Breast epithelium (tissue), 4 donors: Measurements from ENCODE around the gene TNFAIP8L3. TPM values are rescaled to one million over a fixed set of nuclear protein-coding genes. Genes with fewer than 3 reads are reported as not detected.

ENCODE experiments used
- DNase-seq, 2 donors: peaks; one replicate each; pipeline ENCODE4 v3.0.0-alpha.2; 2019; ENCODE audit warnings: low spot score in 2 of 2
- H3K27ac ChIP-seq, 2 donors: fragments of 200-600 bp; sonication (generic) in 1 of 2; one replicate each; pipeline ENCODE4 v1.5.1; 2016 to 2019; ENCODE audit warnings: mild to moderate bottlenecking in 1 of 2
- H3K27me3 ChIP-seq, 2 donors: fragments of 200-600 bp; sonication (generic) in 1 of 2; one replicate each; pipeline versions ENCODE4 v1.5.1 to v1.6.0; 2017 to 2019; ENCODE audit warnings: control low read depth in 1 of 2, mild to moderate bottlenecking in 1 of 2
- H3K36me3 ChIP-seq: fragments of 200-600 bp; one replicate; pipeline ENCODE4 v1.5.1; 2019
- H3K4me1 ChIP-seq, 2 donors: fragments of 200-600 bp; sonication (generic); one replicate each; pipeline ENCODE4 v1.5.1; 2016 to 2019; ENCODE audit warnings: control low read depth in 1 of 2
- H3K4me3 ChIP-seq, 3 donors: fragments of 200-600 bp; sonication (generic); 1 replicate in 2 of 3; 2 replicates in 1 of 3; pipeline ENCODE4 v1.5.1; 2016 to 2019; ENCODE audit warnings: mild to moderate bottlenecking in 3 of 3, moderate library complexity in 2 of 3
- H3K9me3 ChIP-seq, 2 donors: fragments of 200-600 bp; sonication (generic) in 1 of 2; one replicate each; pipeline ENCODE4 v1.5.1; 2016 to 2019; ENCODE audit warnings: control low read depth in 1 of 2
- CTCF ChIP-seq, 3 donors: fragments of 450-650 bp; IDR thresholded peaks; one replicate each; pipeline ENCODE4 v1.5.1; 2016 to 2017; ENCODE audit warnings: antibody characterized with exemption in 3 of 3, mild to moderate bottlenecking in 3 of 3, moderate library complexity in 3 of 3
- POLR2A ChIP-seq: fragments of 450-650 bp; IDR thresholded peaks from one replicate; pipeline ENCODE4 v1.6.1; 2016; ENCODE audit warnings: antibody characterized with exemption, mild to moderate bottlenecking, moderate library complexity
- POLR2AphosphoS5 ChIP-seq, 3 donors: sonication (generic); formaldehyde crosslinking; IDR thresholded peaks; one replicate each; pipeline ENCODE4 v1.6.1; 2017; ENCODE audit warnings: antibody characterized with exemption in 3 of 3
- intact Hi-C: fragments of 100-400 bp; cut with DNase I; formaldehyde crosslinking; loops from one replicate; pipeline ENCODE4 v1.15.1; 2023; ENCODE audit warnings: low total_unique reads
- total RNA-seq, 3 donors: library from RNA; depleted of rRNA; stranded (reverse); fragments of >200 nt; gene quantifications; one replicate each; pipeline ENCODE4 v1.1.0, GENCODE V29; 2016

Gene TNFAIP8L3
- total RNA-seq, 3 donors from 2014 or later, result 2.5 to 4.3 (median 4.0) TPM

- TF ChIP-seq POLR2AphosphoS5 (IDR thresholded peaks at IDR 0.05) (no peak), POLR2A (no peak), CTCF (IDR thresholded peaks at IDR 0.05) (no peak)
- DNase-seq, result no peak
- H3K27me3 ChIP-seq, result peaks cover 3 to 7% of the 10 kb centered on the region in 2 donors
- H3K4me3 ChIP-seq, result no peak overlapping the region
- intact Hi-C loops, result no loop called here
- H3K9me3 ChIP-seq, result no peaks in the 10 kb centered on the region
- H3K4me1 ChIP-seq, result no peaks in the 10 kb centered on the region
- H3K27ac ChIP-seq, result no peak overlapping the region
- H3K36me3 ChIP-seq, result no peaks in the 10 kb centered on the region
These were observed 4.8 kb downstream of the TNFAIP8L3 start for GRCh38 chr15:51089699-51090453.

- H3K27me3 ChIP-seq, result peaks cover 3 to 7% of the 10 kb centered on the region in 2 donors
- intact Hi-C loops, result no loop called here
- H3K36me3 ChIP-seq, result no peaks in the 10 kb centered on the region
- TF ChIP-seq CTCF (IDR thresholded peaks at IDR 0.05), result no peak
- TF ChIP-seq POLR2A, result no peak
- no peak for TF ChIP-seq POLR2AphosphoS5 (IDR thresholded peaks at IDR 0.05)
- no peak overlapping the region for H3K27ac ChIP-seq
- no peaks in the 10 kb centered on the region for H3K9me3 ChIP-seq
- H3K4me3 ChIP-seq, result no peak overlapping the region
- no peak for DNase-seq
- H3K4me1 ChIP-seq, result no peaks in the 10 kb centered on the region
These were observed 5.7 kb downstream of the TNFAIP8L3 start for GRCh38 chr15:51089041-51089440.

- no peak overlapping the region for H3K27ac ChIP-seq
- peaks cover 3 to 6% of the 10 kb centered on the region in 2 donors for H3K27me3 ChIP-seq
- intact Hi-C loops, result no loop called here
- no peak for DNase-seq
- no peaks in the 10 kb centered on the region for H3K4me1 ChIP-seq
- TF ChIP-seq POLR2A, result no peak
- TF ChIP-seq POLR2AphosphoS5 (IDR thresholded peaks at IDR 0.05), result no peak
- no peak for TF ChIP-seq CTCF (IDR thresholded peaks at IDR 0.05)
- no peak overlapping the region for H3K4me3 ChIP-seq
- no peaks in the 10 kb centered on the region for H3K9me3 ChIP-seq
- no peaks in the 10 kb centered on the region for H3K36me3 ChIP-seq
These were observed 6.1 kb downstream of the TNFAIP8L3 start for GRCh38 chr15:51088585-51088984.

- Histone ChIP-seq H3K4me1 (no peaks in the 10 kb centered on the region), H3K9me3 (no peaks in the 10 kb centered on the region), H3K27me3 (no peaks in the 10 kb centered on the region), H3K36me3 (no peaks in the 10 kb centered on the region), H3K27ac (no peak overlapping the region), H3K4me3 (no peak overlapping the region)
- intact Hi-C loops, result no loop called here
- TF ChIP-seq POLR2A, result no peak
- TF ChIP-seq POLR2AphosphoS5 (IDR thresholded peaks at IDR 0.05), result no peak
- no peak for TF ChIP-seq CTCF (IDR thresholded peaks at IDR 0.05)
- no peak for DNase-seq
These were observed 7.2 kb downstream of the TNFAIP8L3 start for GRCh38 chr15:51087513-51087912.

- no peaks in the 10 kb centered on the region for H3K36me3 ChIP-seq
- intact Hi-C loops, result no loop called here
- H3K9me3 ChIP-seq, result no peaks in the 10 kb centered on the region
- H3K27me3 ChIP-seq, result no peaks in the 10 kb centered on the region
- H3K4me1 ChIP-seq, result no peaks in the 10 kb centered on the region
- H3K27ac ChIP-seq, result no peak overlapping the region
- no peak for DNase-seq
- H3K4me3 ChIP-seq, result no peak overlapping the region
- no peak for TF ChIP-seq POLR2AphosphoS5 (IDR thresholded peaks at IDR 0.05)
- no peak for TF ChIP-seq POLR2A
- no peak for TF ChIP-seq CTCF (IDR thresholded peaks at IDR 0.05)
These were observed 8.3 kb downstream of the TNFAIP8L3 start for GRCh38 chr15:51086409-51086808.
